ENCODE results near the gene PRRC2C. TPM values are rescaled to one million over a fixed set of nuclear protein-coding genes. Genes with fewer than 3 reads are reported as not detected.

PRRC2C gene
- total RNA-seq, 2 experiments from 2014 or later: 73.5 to 191 TPM

DNA sequence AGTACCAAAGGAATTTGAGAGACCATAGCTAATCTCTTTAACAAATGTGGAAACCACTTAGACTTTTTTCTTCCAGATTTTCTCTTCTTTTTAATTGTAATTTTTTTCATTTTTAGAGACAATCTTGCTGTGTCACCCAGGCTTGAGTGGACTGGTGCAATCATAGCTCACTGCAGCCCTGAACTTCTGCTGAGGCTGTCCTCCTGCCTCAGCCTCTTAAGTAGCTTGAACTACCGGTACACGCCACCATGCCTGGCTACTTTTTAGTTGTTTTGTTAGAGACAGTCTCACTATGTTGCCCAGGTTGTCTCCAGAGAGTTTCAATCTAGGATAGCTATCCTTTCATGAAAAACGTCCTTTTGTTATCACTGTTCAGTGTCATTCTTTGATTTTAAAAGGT, 15.0 kb downstream of the PRRC2C start:
- ChIA-PET POLR2A (interaction anchor here (0.6 to 1.4 kb wide), 2 partner anchors 15 to 20 kb away, joined by 6 to 8 read pairs; no protein-coding TSS in a partner anchor), CTCF (ENCODE audit: unreplicated experiment) (no interaction called here)
- H3K79me2 ChIP-seq (ENCODE audit: insufficient read depth, low read depth, low read length): peaks cover 100% of the 10 kb centered on the region
- peaks cover under 1% of the 10 kb centered on the region for H3K4me1 ChIP-seq (ENCODE audit: insufficient read depth, low read length, poor library complexity, severe bottlenecking)
- H3K36me3 ChIP-seq (ENCODE audit: insufficient read depth, low read length): peaks cover 93% of the 10 kb centered on the region
- no peak for TF ChIP-seq EZH2phosphoT487 (IDR thresholded peaks at IDR 0.05; ENCODE audit: borderline replicate concordance, low read depth, low read length)
- TF ChIP-seq, protein P1, sequence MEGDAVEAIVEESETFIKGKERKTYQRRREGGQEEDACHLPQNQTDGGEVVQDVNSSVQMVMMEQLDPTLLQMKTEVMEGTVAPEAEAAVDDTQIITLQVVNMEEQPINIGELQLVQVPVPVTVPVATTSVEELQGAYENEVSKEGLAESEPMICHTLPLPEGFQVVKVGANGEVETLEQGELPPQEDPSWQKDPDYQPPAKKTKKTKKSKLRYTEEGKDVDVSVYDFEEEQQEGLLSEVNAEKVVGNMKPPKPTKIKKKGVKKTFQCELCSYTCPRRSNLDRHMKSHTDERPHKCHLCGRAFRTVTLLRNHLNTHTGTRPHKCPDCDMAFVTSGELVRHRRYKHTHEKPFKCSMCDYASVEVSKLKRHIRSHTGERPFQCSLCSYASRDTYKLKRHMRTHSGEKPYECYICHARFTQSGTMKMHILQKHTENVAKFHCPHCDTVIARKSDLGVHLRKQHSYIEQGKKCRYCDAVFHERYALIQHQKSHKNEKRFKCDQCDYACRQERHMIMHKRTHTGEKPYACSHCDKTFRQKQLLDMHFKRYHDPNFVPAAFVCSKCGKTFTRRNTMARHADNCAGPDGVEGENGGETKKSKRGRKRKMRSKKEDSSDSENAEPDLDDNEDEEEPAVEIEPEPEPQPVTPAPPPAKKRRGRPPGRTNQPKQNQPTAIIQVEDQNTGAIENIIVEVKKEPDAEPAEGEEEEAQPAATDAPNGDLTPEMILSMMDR (conservative IDR thresholded peaks at IDR 0.05; ENCODE audit: low read length): no peak
- no peak overlapping the region for H3K4me2 ChIP-seq (ENCODE audit: low read length)
- no peak for DNase-seq (ENCODE audit: low spot score)
- no peaks in the 10 kb centered on the region for H3K9me3 ChIP-seq (ENCODE audit: low read length)
- no TSS peak for BruUV-seq (replicated peaks)
- H3K4me3 ChIP-seq (ENCODE audit: low read depth, low read length, poor library complexity, severe bottlenecking): no peak overlapping the region
- no peak overlapping the region for H2AFZ ChIP-seq (ENCODE audit: low read length)
- intact Hi-C loops (cut with micrococcal nuclease; ENCODE audit: unreplicated experiment): no loop called here
- H3K9me2 ChIP-seq (ENCODE audit: insufficient read depth, low read length): no peaks in the 10 kb centered on the region
- H3K27ac ChIP-seq (ENCODE audit: low read depth, low read length, poor library complexity, severe bottlenecking): no peak overlapping the region
- peaks cover 60% of the 10 kb centered on the region for H4K20me1 ChIP-seq (ENCODE audit: insufficient read depth, low read length)

DNA sequence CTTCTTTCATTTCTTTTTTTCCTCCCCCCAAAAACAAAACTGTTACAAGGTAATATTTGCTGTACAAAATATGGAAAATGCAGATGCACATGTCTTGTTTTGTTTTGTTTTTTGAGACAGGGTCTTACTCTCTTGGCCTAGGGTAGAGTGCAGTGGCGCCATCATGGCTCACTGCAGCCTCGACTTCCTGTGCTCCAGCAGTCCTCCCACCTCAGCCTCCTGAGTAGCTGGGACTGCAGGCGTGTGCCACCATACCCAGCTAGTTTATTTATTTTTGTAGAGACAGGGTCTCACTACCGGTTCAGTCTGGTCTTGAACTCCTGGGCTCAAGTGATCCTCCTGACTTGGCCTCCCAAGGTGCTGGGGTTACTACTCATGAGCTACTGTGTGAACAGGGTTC, 15.5 kb downstream of the PRRC2C start:
- peaks cover 3% of the 10 kb centered on the region for H3K4me1 ChIP-seq (ENCODE audit: insufficient read depth, low read length, poor library complexity, severe bottlenecking)
- DNase-seq (ENCODE audit: low spot score): no peak
- peaks cover 91% of the 10 kb centered on the region for H3K36me3 ChIP-seq (ENCODE audit: insufficient read depth, low read length)
- no peak overlapping the region for H3K4me3 ChIP-seq (ENCODE audit: low read depth, low read length, poor library complexity, severe bottlenecking)
- H3K4me2 ChIP-seq (ENCODE audit: low read length): no peak overlapping the region
- H4K20me1 ChIP-seq (ENCODE audit: insufficient read depth, low read length): peaks cover 60% of the 10 kb centered on the region
- ChIA-PET POLR2A (interaction anchor here (0.6 to 1.4 kb wide), 5 partner anchors 14 to 241 kb away, joined by 3 to 8 read pairs (median 3); partner anchors contain the start of gene VAMP4), CTCF (ENCODE audit: unreplicated experiment) (no interaction called here)
- intact Hi-C loops (cut with micrococcal nuclease; ENCODE audit: unreplicated experiment): no loop called here
- no peaks in the 10 kb centered on the region for H3K9me2 ChIP-seq (ENCODE audit: insufficient read depth, low read length)
- no peak overlapping the region for H3K27ac ChIP-seq (ENCODE audit: low read depth, low read length, poor library complexity, severe bottlenecking)
- no TSS peak for BruUV-seq (replicated peaks)
- H2AFZ ChIP-seq (ENCODE audit: low read length): no peak overlapping the region
- TF ChIP-seq, protein P1 (conservative IDR thresholded peaks at IDR 0.05; ENCODE audit: low read length): no peak
- no peak for TF ChIP-seq EZH2phosphoT487 (IDR thresholded peaks at IDR 0.05; ENCODE audit: borderline replicate concordance, low read depth, low read length)
- H3K9me3 ChIP-seq (ENCODE audit: low read length): no peaks in the 10 kb centered on the region
- peaks cover 100% of the 10 kb centered on the region for H3K79me2 ChIP-seq (ENCODE audit: insufficient read depth, low read depth, low read length)

DNA sequence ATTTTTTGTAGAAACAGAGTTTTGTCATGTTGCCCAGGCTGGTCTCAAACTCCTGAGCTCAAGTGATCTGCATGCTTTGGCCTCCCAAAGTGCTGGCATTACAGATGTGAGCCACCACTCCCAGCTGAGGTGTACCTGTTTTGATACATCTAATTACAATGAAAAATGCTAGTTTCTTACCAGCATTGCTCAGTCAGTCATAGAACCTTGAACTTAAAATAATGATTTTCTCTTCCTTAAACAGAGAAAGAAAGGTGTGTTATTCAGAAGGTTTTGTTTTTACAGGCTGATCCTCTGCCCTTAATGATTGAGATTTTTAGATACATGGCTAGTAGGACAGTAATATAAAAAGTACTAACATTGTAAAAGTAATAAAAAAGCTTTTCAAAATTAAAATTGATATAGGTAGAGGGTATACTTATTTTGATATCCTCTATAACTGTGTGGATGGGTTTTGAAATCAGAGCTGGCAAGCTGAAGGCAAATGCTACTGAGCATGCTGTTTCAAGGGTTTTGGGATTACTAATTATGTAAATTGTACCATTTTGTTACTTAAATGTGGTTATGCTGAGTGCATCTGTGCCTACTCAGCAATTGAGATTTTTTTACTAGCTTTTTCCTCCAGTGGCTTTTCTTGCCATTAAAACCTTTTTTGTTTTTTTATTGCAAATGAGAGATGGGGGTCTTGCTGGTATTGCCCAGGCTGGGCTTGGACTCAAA, 16.1 kb downstream of the PRRC2C start:
- H3K79me2 ChIP-seq (ENCODE audit: insufficient read depth, low read depth, low read length): peaks cover 100% of the 10 kb centered on the region
- H3K4me1 ChIP-seq (ENCODE audit: insufficient read depth, low read length, poor library complexity, severe bottlenecking): peaks cover 6% of the 10 kb centered on the region
- H3K27ac ChIP-seq (ENCODE audit: low read depth, low read length, poor library complexity, severe bottlenecking): no peak overlapping the region
- H3K9me2 ChIP-seq (ENCODE audit: insufficient read depth, low read length): no peaks in the 10 kb centered on the region
- ChIA-PET POLR2A (interaction anchor here (0.9 to 1.2 kb wide), 4 partner anchors 10 to 241 kb away, joined by 3 to 4 read pairs (median 3); partner anchors contain the start of gene VAMP4), CTCF (ENCODE audit: unreplicated experiment) (no interaction called here)
- H3K36me3 ChIP-seq (ENCODE audit: insufficient read depth, low read length): peaks cover 85% of the 10 kb centered on the region
- no peak for DNase-seq (ENCODE audit: low spot score)
- H3K4me3 ChIP-seq (ENCODE audit: low read depth, low read length, poor library complexity, severe bottlenecking): no peak overlapping the region
- H3K4me2 ChIP-seq (ENCODE audit: low read length): no peak overlapping the region
- no peaks in the 10 kb centered on the region for H3K9me3 ChIP-seq (ENCODE audit: low read length)
- H4K20me1 ChIP-seq (ENCODE audit: insufficient read depth, low read length): peaks cover 64% of the 10 kb centered on the region
- BruUV-seq (replicated peaks): no TSS peak
- no peak for TF ChIP-seq EZH2phosphoT487 (IDR thresholded peaks at IDR 0.05; ENCODE audit: borderline replicate concordance, low read depth, low read length)
- TF ChIP-seq, protein P1 (conservative IDR thresholded peaks at IDR 0.05; ENCODE audit: low read length): no peak
- H2AFZ ChIP-seq (ENCODE audit: low read length): no peak overlapping the region
- intact Hi-C loops (cut with micrococcal nuclease; ENCODE audit: unreplicated experiment): no loop called here

Data from OCI-LY7 (cell line).